Left lung (tissue), 10 donors: ENCODE results near the gene KBTBD3. TPM values are rescaled to one million over a fixed set of nuclear protein-coding genes. Genes with fewer than 3 reads are reported as not detected.

Source experiments
- ATAC-seq: fragments of 200-7000 bp; cut with Tn5 transposase; one replicate; pipeline ENCODE4 v1.9.1; 2020; ENCODE audit warnings: moderate library complexity
- DNase-seq, 4 donors: peaks; one replicate each; pipeline ENCODE4 v3.0.0-alpha.2; 2013 to 2020
- H3K27ac ChIP-seq, 2 donors: fragments of 200-600 bp; sonication (generic) in 1 of 2; one replicate each; pipeline versions ENCODE4 v1.5.0 to v1.8.0; 2020 to 2021
- H3K27me3 ChIP-seq, 2 donors: fragments of 200-600 bp; sonication (generic) in 1 of 2; one replicate each; pipeline versions ENCODE4 v1.5.0 to v1.8.0; 2020 to 2021
- H3K36me3 ChIP-seq, 2 donors: fragments of 200-600 bp; sonication (generic) in 1 of 2; one replicate each; pipeline versions ENCODE4 v1.5.0 to v1.8.0; 2020 to 2021
- H3K4me1 ChIP-seq, 2 donors: fragments of 200-600 bp; one replicate each; pipeline ENCODE4 v1.8.0; 2021
- H3K4me3 ChIP-seq, 2 donors: fragments of 200-600 bp; sonication (generic) in 1 of 2; one replicate each; pipeline versions ENCODE4 v1.5.0 to v1.8.0; 2020 to 2021; ENCODE audit warnings: mild to moderate bottlenecking in 1 of 2
- H3K9me3 ChIP-seq, 2 donors: fragments of 200-600 bp; sonication (generic) in 1 of 2; one replicate each; pipeline versions ENCODE4 v1.5.0 to v1.8.0; 2020 to 2021
- CTCF ChIP-seq, 2 donors: fragments of 200-600 bp; sonication (generic) in 1 of 2; IDR thresholded peaks; one replicate each; pipeline versions ENCODE4 v1.5.0 to v1.8.0; 2021; ENCODE audit warnings: antibody characterized with exemption in 2 of 2
- intact Hi-C, 2 donors: fragments of 100-400 bp; cut with DNase I; formaldehyde crosslinking; loops; one replicate each; pipeline versions ENCODE4 v1.11.2 to v1.14.2; 2022
- polyA plus RNA-seq, 6 donors: library from polyadenylated mRNA; unstranded; fragments of 120-200 nt; gene quantifications; one replicate each; pipeline ENCODE4 v1.2.1, GENCODE V29; 2013; ENCODE audit not compliant: insufficient read length in 6 of 6
- total RNA-seq, 2 donors: library from RNA; stranded (reverse); fragmentation: NEBNext Ultra II Directional; extraction: Animal tissue kit (Norgen Biotek cat#: 25700); gene quantifications; one replicate each; pipeline ENCODE4 v1.2.1, GENCODE V29; 2021
- donor health status: DM: no; HTN: yes; CAD: no.
- donor health status: DM: no; HTN: no; CAD: no.

The KBTBD3 gene
- total and polyA plus RNA-seq, 8 donors = 5.4 to 9.0 (median 7.4) TPM

- DNase-seq = no peak
- H3K36me3 ChIP-seq = peaks cover 0 to 22% of the 10 kb centered on the region in 2 donors
- no peaks in the 10 kb centered on the region for H3K9me3 ChIP-seq
- TF ChIP-seq CTCF (IDR thresholded peaks at IDR 0.05) = no peak
- intact Hi-C loops = no loop called here
- no peaks in the 10 kb centered on the region for H3K27me3 ChIP-seq
- ATAC-seq = no peak
- no peak overlapping the region for H3K4me3 ChIP-seq
- H3K4me1 ChIP-seq = no peaks in the 10 kb centered on the region
- H3K27ac ChIP-seq = no peak overlapping the region
Observed at GRCh38 chr11:106101370-106101769, 24.2 kb upstream of the KBTBD3 start.

GRCh38 chr11:106098893-106099553, 21.9 kb upstream of the KBTBD3 start:
- Histone ChIP-seq H3K27ac (no peak overlapping the region), H3K27me3 (no peaks in the 10 kb centered on the region), H3K36me3 (peaks cover 0 to 46% of the 10 kb centered on the region in 2 donors), H3K4me1 (no peaks in the 10 kb centered on the region), H3K9me3 (no peaks in the 10 kb centered on the region), H3K4me3 (no peak overlapping the region)
- no peak for ATAC-seq
- TF ChIP-seq CTCF (IDR thresholded peaks at IDR 0.05) = no peak
- intact Hi-C loops = no loop called here
- no peak for DNase-seq

GRCh38 chr11:106092446-106092845, 15.3 kb upstream of the KBTBD3 start:
- no peaks in the 10 kb centered on the region for H3K27me3 ChIP-seq
- no peak overlapping the region for H3K4me3 ChIP-seq
- H3K4me1 ChIP-seq = peaks cover 12 to 24% of the 10 kb centered on the region in 2 donors
- no peak overlapping the region for H3K27ac ChIP-seq
- H3K9me3 ChIP-seq = no peaks in the 10 kb centered on the region
- no peak for TF ChIP-seq CTCF (IDR thresholded peaks at IDR 0.05)
- intact Hi-C loops = no loop called here
- ATAC-seq (no peak), DNase-seq (no peak)
- H3K36me3 ChIP-seq = peaks cover 0 to 68% of the 10 kb centered on the region in 2 donors

GRCh38 chr11:106091480-106092123, 14.5 kb upstream of the KBTBD3 start:
- TF ChIP-seq CTCF (IDR thresholded peaks at IDR 0.05) = no peak
- no peaks in the 10 kb centered on the region for H3K27me3 ChIP-seq
- DNase-seq (no peak), ATAC-seq (peak; percentile 95)
- H3K27ac ChIP-seq = no peak overlapping the region
- no peaks in the 10 kb centered on the region for H3K9me3 ChIP-seq
- intact Hi-C loops = no loop called here
- H3K4me1 ChIP-seq = peaks cover 12 to 33% of the 10 kb centered on the region in 2 donors
- H3K36me3 ChIP-seq = peaks cover 0 to 60% of the 10 kb centered on the region in 2 donors
- no peak overlapping the region for H3K4me3 ChIP-seq

- Histone ChIP-seq H3K36me3 (peaks cover 0 to 42% of the 10 kb centered on the region in 2 donors), H3K4me3 (no peak overlapping the region), H3K27ac (no peak overlapping the region), H3K27me3 (no peaks in the 10 kb centered on the region), H3K4me1 (peaks cover 12 to 41% of the 10 kb centered on the region in 2 donors), H3K9me3 (no peaks in the 10 kb centered on the region)
- intact Hi-C loops = no loop called here
- DNase-seq (no peak), ATAC-seq (no peak)
- TF ChIP-seq CTCF (IDR thresholded peaks at IDR 0.05) = no peak
Observed at GRCh38 chr11:106088896-106089295, 11.7 kb upstream of the KBTBD3 start.
